HepG2 (cell line): ENCODE data around the gene INAFM1. TPM values are rescaled to one million over a fixed set of nuclear protein-coding genes. Genes with fewer than 3 reads are reported as not detected.

ENCODE experiments used
- BRD4 ChIP-seq: sonication (generic); formaldehyde crosslinking; IDR thresholded peaks from 2 replicates; pipeline ENCODE4 v1.4.0; 2020; ENCODE audit warnings: missing genetic modification reagents
- CHD4 ChIP-seq: fragments of 200-600 bp; sonication (generic); IDR thresholded peaks from 2 replicates; pipeline ENCODE4 v1.7.0; 2017; ENCODE audit warnings: mild to moderate bottlenecking, low read length, borderline replicate concordance
- FOXA3 ChIP-seq: IDR thresholded peaks from 2 replicates; pipeline ENCODE4 v1.6.1; 2016; ENCODE audit warnings: missing genetic modification reagents, missing compliant biosample characterization
- JUNB ChIP-seq: sonication (generic); formaldehyde crosslinking; IDR thresholded peaks from 2 replicates; pipeline ENCODE4 v1.8.0; 2022; ENCODE audit warnings: missing genetic modification reagents, mild to moderate bottlenecking, borderline replicate concordance
- KMT2A ChIP-seq: sonication (generic); formaldehyde crosslinking; IDR thresholded peaks from 2 replicates; pipeline ENCODE4 v1.4.0; 2020; ENCODE audit warnings: missing genetic modification reagents
- LCORL ChIP-seq, 2 experiments: fragments of 450-650 bp in 1 of 2; sonication (generic) in 1 of 2; formaldehyde crosslinking in 1 of 2; IDR thresholded peaks; 2 replicates each; pipeline versions ENCODE4 v1.5.0 to v1.6.1; 2017 to 2020; ENCODE audit warnings: antibody characterized with exemption in 1 of 2, missing genetic modification reagents in 1 of 2
- MAF1 ChIP-seq: sonication (generic); formaldehyde crosslinking; IDR thresholded peaks from 2 replicates; pipeline ENCODE4 v1.5.0; 2020; ENCODE audit warnings: missing genetic modification reagents, borderline replicate concordance
- NFAT5 ChIP-seq: sonication (generic); formaldehyde crosslinking; IDR thresholded peaks from 2 replicates; pipeline ENCODE4 v1.4.0; 2020; ENCODE audit warnings: missing genetic modification reagents
- REL ChIP-seq: sonication (generic); formaldehyde crosslinking; conservative IDR thresholded peaks from 2 replicates; pipeline ENCODE4 v1.8.0; 2022; ENCODE audit warnings: mild to moderate bottlenecking, missing genetic modification reagents, moderate library complexity
- SRF ChIP-seq: IDR thresholded peaks from 2 replicates; pipeline ENCODE4 v1.6.1; 2011; ENCODE audit warnings: mild to moderate bottlenecking, low read depth, low read length, moderate library complexity
- TBP ChIP-seq: sonication (generic); formaldehyde crosslinking; IDR thresholded peaks from 2 replicates; pipeline ENCODE4 v1.5.0; 2020; ENCODE audit warnings: missing genetic modification reagents
- TRAFD1 ChIP-seq: sonication (generic); formaldehyde crosslinking; IDR thresholded peaks from 2 replicates; pipeline ENCODE4 v1.5.1; 2020; ENCODE audit warnings: missing genetic modification reagents, mild to moderate bottlenecking, borderline replicate concordance
- YY1 ChIP-seq: IDR thresholded peaks from 2 replicates; pipeline ENCODE4 v1.6.1; 2011; ENCODE audit warnings: low read length, low read depth, moderate library complexity, mild to moderate bottlenecking; ENCODE audit not compliant: insufficient read depth, insufficient replicate concordance
- ZNF143 ChIP-seq: sonication (generic); formaldehyde crosslinking; IDR thresholded peaks from 2 replicates; pipeline ENCODE4 v1.4.0; 2020; ENCODE audit warnings: missing genetic modification reagents
- ZNF205 ChIP-seq: IDR thresholded peaks from 2 replicates; pipeline ENCODE4 v1.6.1; 2018; ENCODE audit warnings: missing biosample characterization, missing genetic modification reagents
- ZNF326 ChIP-seq: sonication (generic); formaldehyde crosslinking; IDR thresholded peaks from 2 replicates; pipeline ENCODE4 v1.4.0; 2020; ENCODE audit warnings: missing genetic modification reagents, borderline replicate concordance
- ZNF512B ChIP-seq: sonication (generic); formaldehyde crosslinking; IDR thresholded peaks from 2 replicates; pipeline ENCODE4 v1.5.1; 2020; ENCODE audit warnings: missing genetic modification reagents, mild to moderate bottlenecking, borderline replicate concordance
- ZNF569 ChIP-seq: sonication (generic); formaldehyde crosslinking; IDR thresholded peaks from 2 replicates; pipeline ENCODE4 v1.5.0; 2020; ENCODE audit warnings: mild to moderate bottlenecking, missing genetic modification reagents, moderate library complexity, borderline replicate concordance
- ZNF709 ChIP-seq: sonication (generic); formaldehyde crosslinking; IDR thresholded peaks from 2 replicates; pipeline ENCODE4 v1.5.0; 2020; ENCODE audit warnings: mild to moderate bottlenecking, missing genetic modification reagents
- ZZZ3 ChIP-seq: sonication (generic); formaldehyde crosslinking; IDR thresholded peaks from 2 replicates; pipeline ENCODE4 v1.4.0; 2020; ENCODE audit warnings: missing genetic modification reagents, mild to moderate bottlenecking, borderline replicate concordance
- polyA plus RNA-seq, 8 experiments: library from polyadenylated mRNA; depleted of rRNA in 3 of 8; stranded (reverse) in 7 of 8; unstranded in 1 of 8; fragments of >200 nt; fragmentation: Illumina TruSeq in 4 of 8; extraction: Trizol in 4 of 8; gene quantifications; 2 replicates each; pipeline versions ENCODE4 v1.2.1 to v1.2.3, GENCODE V29; 2011 to 2016; ENCODE audit warnings: low read depth in 4 of 8, missing spikeins in 1 of 8, mixed read lengths in 1 of 8; ENCODE audit not compliant: insufficient read depth in 1 of 8
- total RNA-seq, 5 experiments: library from RNA; depleted of rRNA; stranded (reverse); fragments of >200 nt; fragmentation: Illumina TruSeq; extraction: Trizol; gene quantifications; 2 replicates each; pipeline ENCODE4 v1.2.3, GENCODE V29; 2016; ENCODE audit warnings: low read depth in 1 of 5

Gene INAFM1
- total and polyA plus RNA-seq, 2 of the 13 experiments (the other 11 are each of a cell fraction or from before 2014, with no cell fraction given) = 0.88 to 1.9 TPM

GRCh38 chr19:47240996-47241918 is 33.4 kb upstream of the INAFM1 start (continued):
- TF ChIP-seq NFAT5 (CRISPR knock-in tag) = no peak
- no peak for TF ChIP-seq TRAFD1 (CRISPR knock-in tag)
- TF ChIP-seq ZNF205 (CRISPR knock-in tag) = no peak
- TF ChIP-seq ZNF143 (CRISPR knock-in tag) = no peak
- no peak for TF ChIP-seq LCORL (IDR thresholded peaks at IDR 0.05)
- no peak for TF ChIP-seq LCORL (CRISPR knock-in tag; IDR thresholded peaks at IDR 0.05)
- TF ChIP-seq ZNF326 = no peak
- TF ChIP-seq ZZZ3 (CRISPR knock-in tag) = no peak
- TF ChIP-seq REL (CRISPR knock-in tag) = no peak
- TF ChIP-seq ZNF569 (CRISPR knock-in tag) = no peak
- TF ChIP-seq SRF = no peak
- TF ChIP-seq BRD4 (CRISPR knock-in tag) = no peak
- no peak for TF ChIP-seq FOXA3 (CRISPR knock-in tag)
- no peak for TF ChIP-seq ZNF512B (CRISPR knock-in tag)
- peak; percentile 83 for TF ChIP-seq YY1
- no peak for TF ChIP-seq TBP
- TF ChIP-seq MAF1 (CRISPR knock-in tag) = no peak
- TF ChIP-seq CHD4 = peak; percentile 78
- TF ChIP-seq KMT2A (CRISPR knock-in tag) = no peak
- 0 out of 2 replicates have a peak, but pooled peaks have one; percentile 13 for TF ChIP-seq JUNB (CRISPR knock-in tag)
- TF ChIP-seq ZNF709 (CRISPR knock-in tag) = no peak
